DOHH2 (cell line): ENCODE results near the gene ZNF467.

Experiments
- EZH2phosphoT487 ChIP-seq: fragments of 200-600 bp; sonication (generic); IDR thresholded peaks from 2 replicates; pipeline ENCODE4 v1.6.1; 2017; ENCODE audit warnings: borderline replicate concordance, mild to moderate bottlenecking, antibody characterized with exemption, low read length, moderate library complexity, mixed read lengths
- TF ChIP-seq, protein P1 (sequence below): fragments of 200-600 bp; sonication (generic); IDR thresholded peaks from one replicate; pipeline ENCODE4 v1.5.1; 2014; ENCODE audit warnings: antibody characterized with exemption, mild to moderate bottlenecking, low read depth, low read length; ENCODE audit not compliant: poor library complexity, severe bottlenecking

DNA sequence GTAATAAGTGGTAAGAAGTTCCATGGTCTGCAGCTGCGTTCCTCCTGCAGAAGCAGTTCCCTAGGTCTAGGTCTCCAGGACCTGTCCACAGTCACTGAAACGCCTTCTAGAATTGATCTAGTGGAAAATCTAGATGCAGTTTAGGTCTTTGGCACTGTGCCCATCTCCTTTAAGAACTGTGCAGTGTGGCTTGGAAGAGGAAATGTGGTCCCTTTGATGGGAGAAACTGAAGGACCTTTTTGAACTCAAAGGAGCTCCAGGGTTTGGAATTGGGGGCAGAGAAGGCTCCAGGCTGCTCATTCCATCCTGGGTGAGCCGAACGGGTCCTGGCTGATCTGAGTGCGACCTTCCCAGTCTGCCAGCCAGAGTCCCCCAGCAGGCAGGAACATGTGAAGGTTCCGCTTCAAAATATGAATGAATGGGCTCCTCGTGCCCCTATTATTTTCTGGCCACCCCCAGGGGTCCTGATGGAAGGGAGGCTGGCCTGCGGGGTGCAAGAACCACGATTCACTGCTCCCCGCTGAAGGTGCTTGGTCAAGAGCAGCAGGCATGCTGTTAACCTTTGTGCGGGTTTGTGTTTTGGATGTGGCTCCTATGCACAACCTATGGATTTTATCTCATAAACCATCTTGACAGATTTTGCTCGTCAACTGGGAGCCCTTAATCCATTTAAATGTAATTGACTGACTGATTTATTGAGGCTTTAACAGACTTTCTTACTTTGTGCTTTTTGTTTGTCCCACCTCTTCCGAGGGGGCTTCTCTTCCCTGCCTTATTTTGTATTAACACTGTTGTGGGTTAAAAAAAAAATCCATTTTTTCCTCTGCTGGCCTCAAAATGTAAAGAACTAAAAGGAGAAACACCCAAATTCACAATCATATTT lies 36.7 kb downstream of the ZNF467 start:
- TF ChIP-seq, protein P1, sequence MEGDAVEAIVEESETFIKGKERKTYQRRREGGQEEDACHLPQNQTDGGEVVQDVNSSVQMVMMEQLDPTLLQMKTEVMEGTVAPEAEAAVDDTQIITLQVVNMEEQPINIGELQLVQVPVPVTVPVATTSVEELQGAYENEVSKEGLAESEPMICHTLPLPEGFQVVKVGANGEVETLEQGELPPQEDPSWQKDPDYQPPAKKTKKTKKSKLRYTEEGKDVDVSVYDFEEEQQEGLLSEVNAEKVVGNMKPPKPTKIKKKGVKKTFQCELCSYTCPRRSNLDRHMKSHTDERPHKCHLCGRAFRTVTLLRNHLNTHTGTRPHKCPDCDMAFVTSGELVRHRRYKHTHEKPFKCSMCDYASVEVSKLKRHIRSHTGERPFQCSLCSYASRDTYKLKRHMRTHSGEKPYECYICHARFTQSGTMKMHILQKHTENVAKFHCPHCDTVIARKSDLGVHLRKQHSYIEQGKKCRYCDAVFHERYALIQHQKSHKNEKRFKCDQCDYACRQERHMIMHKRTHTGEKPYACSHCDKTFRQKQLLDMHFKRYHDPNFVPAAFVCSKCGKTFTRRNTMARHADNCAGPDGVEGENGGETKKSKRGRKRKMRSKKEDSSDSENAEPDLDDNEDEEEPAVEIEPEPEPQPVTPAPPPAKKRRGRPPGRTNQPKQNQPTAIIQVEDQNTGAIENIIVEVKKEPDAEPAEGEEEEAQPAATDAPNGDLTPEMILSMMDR, result no peak
- no peak for TF ChIP-seq EZH2phosphoT487
